22Rv1 (cell line): Measurements from ENCODE around the gene GMCL2.

ENCODE experiments used
- H3K27ac ChIP-seq: fragments of 450-650 bp; 2 replicates; pipeline ENCODE4 v1.5.1; 2017
- ZFX ChIP-seq: fragments of 450-650 bp; IDR thresholded peaks from 2 replicates; pipeline ENCODE4 v1.6.1; 2017; ENCODE audit warnings: antibody characterized with exemption, borderline replicate concordance
- TF ChIP-seq, protein P1 (sequence below): fragments of 450-650 bp; IDR thresholded peaks from 2 replicates; pipeline ENCODE4 v1.5.1; 2017; ENCODE audit warnings: mild to moderate bottlenecking

The GMCL2 gene

DNA sequence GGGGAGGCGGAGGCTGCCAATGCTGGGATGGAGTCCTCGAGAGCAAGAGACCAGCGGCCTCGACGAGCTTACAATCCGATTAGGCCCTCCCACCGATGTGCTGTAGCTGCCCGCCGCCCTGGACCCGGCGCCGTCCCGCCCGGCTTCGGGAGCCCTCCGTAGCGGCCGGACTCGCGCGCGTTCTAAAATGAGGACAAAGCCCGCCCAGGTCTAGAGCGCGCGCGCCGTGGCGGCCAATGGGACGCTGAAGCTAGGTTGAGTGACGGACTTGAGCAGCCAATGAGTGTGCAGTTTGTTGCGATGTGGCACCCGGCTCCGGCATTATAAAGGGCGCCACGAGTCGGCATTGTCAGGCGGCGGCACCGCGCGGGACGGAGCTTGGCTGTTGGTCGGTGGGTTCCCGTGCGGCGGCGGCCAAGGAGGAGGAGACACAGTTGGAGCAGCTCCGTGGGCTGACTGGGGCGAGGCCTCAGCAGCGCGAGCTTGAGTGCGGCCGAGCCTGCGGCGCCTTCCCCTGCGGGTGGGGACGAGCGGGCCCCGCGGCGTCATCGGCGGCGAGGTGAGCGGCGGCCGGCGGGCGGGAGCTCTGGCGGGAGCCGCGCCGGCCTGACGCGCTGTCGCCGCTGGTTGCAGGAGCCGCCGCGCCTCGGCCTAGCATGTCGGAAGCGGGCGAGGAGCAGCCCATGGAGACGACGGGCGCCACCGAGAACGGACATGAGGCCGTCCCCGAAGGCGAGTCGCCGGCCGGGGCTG, 17.2 kb upstream of the GMCL2 start, which contains the start of gene HNRNPAB:
TSS of gene HNRNPAB (plus strand) at position 352 of the 753 bp plus-strand sequence. CDS start at position 657, 305 bp downstream.
- TF ChIP-seq, protein P1, sequence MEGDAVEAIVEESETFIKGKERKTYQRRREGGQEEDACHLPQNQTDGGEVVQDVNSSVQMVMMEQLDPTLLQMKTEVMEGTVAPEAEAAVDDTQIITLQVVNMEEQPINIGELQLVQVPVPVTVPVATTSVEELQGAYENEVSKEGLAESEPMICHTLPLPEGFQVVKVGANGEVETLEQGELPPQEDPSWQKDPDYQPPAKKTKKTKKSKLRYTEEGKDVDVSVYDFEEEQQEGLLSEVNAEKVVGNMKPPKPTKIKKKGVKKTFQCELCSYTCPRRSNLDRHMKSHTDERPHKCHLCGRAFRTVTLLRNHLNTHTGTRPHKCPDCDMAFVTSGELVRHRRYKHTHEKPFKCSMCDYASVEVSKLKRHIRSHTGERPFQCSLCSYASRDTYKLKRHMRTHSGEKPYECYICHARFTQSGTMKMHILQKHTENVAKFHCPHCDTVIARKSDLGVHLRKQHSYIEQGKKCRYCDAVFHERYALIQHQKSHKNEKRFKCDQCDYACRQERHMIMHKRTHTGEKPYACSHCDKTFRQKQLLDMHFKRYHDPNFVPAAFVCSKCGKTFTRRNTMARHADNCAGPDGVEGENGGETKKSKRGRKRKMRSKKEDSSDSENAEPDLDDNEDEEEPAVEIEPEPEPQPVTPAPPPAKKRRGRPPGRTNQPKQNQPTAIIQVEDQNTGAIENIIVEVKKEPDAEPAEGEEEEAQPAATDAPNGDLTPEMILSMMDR = no peak
- no peak for TF ChIP-seq ZFX
- H3K27ac ChIP-seq = peak within 1 kb of the TSS; percentile 97

DNA sequence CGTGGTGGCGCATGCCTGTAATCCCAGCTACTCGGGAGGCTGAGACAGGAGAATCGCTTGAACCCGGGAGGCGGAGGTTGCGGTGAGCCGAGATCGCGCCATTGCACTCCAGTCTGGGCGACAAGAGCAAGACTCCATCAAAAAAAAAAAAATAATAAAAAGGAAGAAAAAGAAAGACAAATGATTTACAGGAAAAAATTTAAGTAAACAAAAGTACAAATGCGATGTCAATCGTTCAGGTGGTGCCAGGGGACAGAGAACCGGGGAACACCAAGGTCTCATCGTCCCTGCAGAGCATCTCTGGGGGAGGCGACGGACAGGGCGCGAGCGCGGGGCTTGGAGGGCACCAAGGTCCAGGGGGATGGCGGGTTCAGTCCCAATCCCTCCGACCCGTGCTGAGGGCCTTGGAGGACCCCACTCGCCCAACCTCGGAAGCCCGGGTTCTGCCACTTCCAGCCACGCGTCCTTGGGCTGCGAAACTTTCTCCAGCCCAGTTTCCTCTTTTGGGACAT, 16.6 kb upstream of the GMCL2 start:
- TF ChIP-seq, protein P1 = no peak
- TF ChIP-seq ZFX = no peak
- peak overlapping the region; percentile 97 for H3K27ac ChIP-seq

DNA sequence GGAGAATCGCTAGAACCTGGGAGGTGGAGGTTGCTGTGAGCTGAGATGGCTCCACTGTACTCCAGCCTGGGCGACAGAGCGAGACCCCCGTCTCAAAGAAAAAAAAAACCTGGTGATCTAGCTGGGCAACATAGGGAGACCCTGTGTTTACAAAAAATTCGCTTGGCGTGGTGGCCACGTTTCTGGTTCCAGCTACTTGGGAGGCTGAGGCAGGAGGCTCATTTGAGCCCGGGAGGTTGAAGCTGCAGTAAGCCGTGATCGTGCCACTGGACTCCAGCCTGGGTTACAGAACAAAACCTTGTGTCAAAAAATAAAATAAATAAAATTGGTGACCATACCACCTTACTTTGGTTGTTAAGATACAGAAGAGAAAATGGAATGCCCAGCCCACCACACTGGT, 15.4 kb upstream of the GMCL2 start:
- no peak for TF ChIP-seq ZFX
- TF ChIP-seq, protein P1 = no peak
- H3K27ac ChIP-seq = no peak overlapping the region

DNA sequence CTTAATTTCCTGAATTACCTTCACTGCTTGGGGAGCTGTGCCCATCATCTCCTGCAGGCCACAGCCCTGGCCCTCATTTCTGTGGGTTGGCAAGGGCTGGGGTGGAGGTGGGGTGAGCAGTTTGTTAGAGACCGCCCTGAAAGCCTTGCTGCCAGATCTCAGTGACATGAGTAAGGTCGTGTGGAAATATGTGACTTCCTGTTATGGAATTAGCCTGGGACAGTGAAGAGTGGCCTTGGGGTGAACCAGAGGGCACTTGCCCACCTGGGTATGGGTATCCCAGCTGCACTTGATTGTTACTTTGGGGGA, 14.7 kb upstream of the GMCL2 start:
- no peak overlapping the region for H3K27ac ChIP-seq

DNA sequence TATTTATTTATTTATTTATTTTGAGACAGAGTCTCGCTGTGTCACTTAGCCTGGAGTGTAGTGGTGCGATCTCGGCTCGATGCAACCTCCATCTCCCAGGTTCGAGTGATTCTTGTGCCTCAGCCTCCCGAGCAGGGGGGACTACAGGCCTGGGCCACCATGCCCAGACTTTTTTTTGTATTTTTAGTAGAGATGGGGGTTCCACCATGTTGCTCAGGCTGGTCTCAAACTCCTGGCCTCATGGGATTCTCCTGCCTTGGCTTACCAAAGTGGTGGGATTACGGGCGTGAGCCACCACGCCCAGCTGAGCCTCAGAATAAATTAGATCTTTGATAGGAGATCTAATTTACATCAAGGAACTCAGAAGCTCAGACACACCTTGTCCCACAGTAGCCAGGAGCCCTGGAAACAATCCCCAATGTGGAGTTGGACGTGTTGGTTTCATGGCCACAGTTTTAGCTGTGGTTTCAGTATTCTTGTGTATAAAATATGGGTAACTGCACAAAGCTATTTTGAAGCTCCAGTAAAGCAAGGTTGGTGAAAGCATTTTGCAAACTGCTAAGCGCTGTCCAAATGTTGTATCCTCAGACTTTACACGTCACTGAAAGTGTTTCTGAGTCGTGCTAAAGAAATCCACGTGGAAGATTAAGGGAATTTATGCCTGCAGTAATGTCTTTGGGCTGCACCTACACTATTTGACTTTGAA, 14.2 kb upstream of the GMCL2 start:
- no peak for TF ChIP-seq ZFX
- TF ChIP-seq, protein P1 = no peak
- H3K27ac ChIP-seq = no peak overlapping the region

More for the DNA sequence above, 14.7 kb upstream of the GMCL2 start:
- TF ChIP-seq, protein P1 = no peak
- no peak for TF ChIP-seq ZFX

DNA sequence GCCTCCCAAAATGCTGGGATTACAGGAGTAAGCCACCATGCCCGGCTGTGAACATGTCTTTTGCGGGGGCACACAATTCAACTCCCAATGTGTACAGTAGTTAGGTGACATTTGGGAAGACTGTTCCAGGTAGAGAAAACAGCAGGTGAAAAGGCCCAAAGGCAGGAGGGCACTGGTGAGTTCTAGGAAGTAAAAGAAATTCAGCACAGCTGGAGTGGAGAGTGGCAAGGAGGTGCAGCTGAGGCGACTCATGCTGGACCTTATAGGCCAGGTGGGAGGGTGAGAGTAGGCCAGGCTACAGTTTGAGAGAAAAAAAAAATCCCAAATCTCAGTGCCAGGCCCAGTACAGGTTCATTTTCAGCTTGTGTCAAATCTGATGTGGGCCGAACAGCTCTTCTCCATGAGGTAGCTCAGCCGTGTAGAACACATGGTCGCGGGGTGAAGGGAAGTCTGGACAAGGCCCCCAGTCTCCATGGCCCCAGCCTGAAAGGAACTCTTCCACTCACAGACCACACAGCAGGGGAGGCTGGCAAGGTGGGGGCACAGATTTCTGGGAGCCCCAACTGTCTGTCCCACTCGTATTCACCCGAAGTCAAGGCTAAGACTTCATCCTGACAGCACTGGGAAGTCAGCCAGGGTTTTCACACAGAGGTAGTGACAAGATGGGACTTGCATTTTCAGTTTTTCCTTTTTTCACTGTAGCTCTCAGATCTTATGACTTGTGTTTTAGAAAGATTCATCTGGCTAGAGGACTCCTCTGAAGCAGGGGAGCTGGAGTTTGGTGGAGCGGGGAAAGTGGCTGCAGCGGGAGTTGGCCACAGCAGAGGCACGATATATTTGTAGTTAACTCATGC, 12.6 kb upstream of the GMCL2 start:
- no peak overlapping the region for H3K27ac ChIP-seq
- no peak for TF ChIP-seq ZFX
- TF ChIP-seq, protein P1 = no peak
